HEK293T (cell line): ENCODE data around the gene CDH4.
A peak's percentile ranks its signal among the peaks of the same experiment; 100 is the strongest.

Experiments
- CTCF ChIA-PET: fragments of 350-600 bp; formaldehyde crosslinking; extraction: SDS; loops from one replicate; lab custom pipeline; 2021; ENCODE audit warnings: antibody characterized with exemption, inconsistent platforms; lab: Yijun Ruan, JAX
- POLR2A ChIA-PET: fragments of 350-600 bp; formaldehyde crosslinking; extraction: SDS; loops from one replicate; lab custom pipeline; 2020; ENCODE audit warnings: antibody characterized with exemption, inconsistent platforms; lab: Yijun Ruan, JAX
- DNase-seq: peaks from one replicate; pipeline ENCODE4 v3.0.0; 2012; ENCODE audit warnings: mixed read lengths; ENCODE audit errors: extremely low spot score
- ARNT ChIP-seq: fragments of 450-650 bp; IDR thresholded peaks from 2 replicates; pipeline ENCODE4 v1.6.1; 2017; ENCODE audit warnings: mild to moderate bottlenecking
- BHLHE40 ChIP-seq: fragments of 450-650 bp; IDR thresholded peaks from 2 replicates; pipeline ENCODE4 v1.6.1; 2016; ENCODE audit warnings: mild to moderate bottlenecking, moderate library complexity, borderline replicate concordance
- CTBP1 ChIP-seq: fragments of 450-650 bp; IDR thresholded peaks from 2 replicates; pipeline ENCODE4 v1.6.1; 2016; ENCODE audit warnings: borderline replicate concordance
- ELF4 ChIP-seq: fragments of 450-650 bp; IDR thresholded peaks from 2 replicates; pipeline ENCODE4 v1.6.1; 2017; ENCODE audit warnings: antibody characterized with exemption
- FOXA1 ChIP-seq: fragments of 450-650 bp; IDR thresholded peaks from 2 replicates; pipeline ENCODE4 v1.6.1; 2016; ENCODE audit warnings: mild to moderate bottlenecking
- FOXK2 ChIP-seq: fragments of 450-650 bp; IDR thresholded peaks from 2 replicates; pipeline ENCODE4 v1.6.1; 2016; ENCODE audit warnings: mild to moderate bottlenecking
- FOXM1 ChIP-seq: fragments of 450-650 bp; IDR thresholded peaks from 2 replicates; pipeline ENCODE4 v1.6.1; 2017; ENCODE audit warnings: mild to moderate bottlenecking, borderline replicate concordance
- HDGF ChIP-seq: fragments of 450-650 bp; IDR thresholded peaks from 2 replicates; pipeline ENCODE4 v1.6.1; 2017; ENCODE audit warnings: antibody characterized with exemption, borderline replicate concordance
- L3MBTL2 ChIP-seq: fragments of 450-650 bp; conservative IDR thresholded peaks from 2 replicates; pipeline ENCODE4 v1.6.1; 2016; ENCODE audit warnings: mild to moderate bottlenecking
- LEF1 ChIP-seq: fragments of 450-650 bp; IDR thresholded peaks from 2 replicates; pipeline ENCODE4 v1.6.1; 2017; ENCODE audit warnings: mild to moderate bottlenecking, borderline replicate concordance
- NFRKB ChIP-seq: fragments of 450-650 bp; IDR thresholded peaks from 2 replicates; pipeline ENCODE4 v1.6.1; 2016; ENCODE audit warnings: mild to moderate bottlenecking, moderate library complexity
- SP1 ChIP-seq: fragments of 450-650 bp; IDR thresholded peaks from 2 replicates; pipeline ENCODE4 v1.6.1; 2017
- SUZ12 ChIP-seq: fragments of 450-650 bp; IDR thresholded peaks from 2 replicates; pipeline ENCODE4 v1.6.1; 2016; ENCODE audit warnings: mild to moderate bottlenecking
- TARDBP ChIP-seq: fragments of 450-650 bp; IDR thresholded peaks from 2 replicates; pipeline ENCODE4 v1.6.1; 2016
- ZNF384 ChIP-seq: fragments of 450-650 bp; IDR thresholded peaks from 2 replicates; pipeline ENCODE4 v1.6.1; 2016
- TF ChIP-seq, protein P1 (sequence below): fragments of 450-650 bp; IDR thresholded peaks from 2 replicates; pipeline ENCODE4 v1.6.1; 2016

CDH4 gene

DNA sequence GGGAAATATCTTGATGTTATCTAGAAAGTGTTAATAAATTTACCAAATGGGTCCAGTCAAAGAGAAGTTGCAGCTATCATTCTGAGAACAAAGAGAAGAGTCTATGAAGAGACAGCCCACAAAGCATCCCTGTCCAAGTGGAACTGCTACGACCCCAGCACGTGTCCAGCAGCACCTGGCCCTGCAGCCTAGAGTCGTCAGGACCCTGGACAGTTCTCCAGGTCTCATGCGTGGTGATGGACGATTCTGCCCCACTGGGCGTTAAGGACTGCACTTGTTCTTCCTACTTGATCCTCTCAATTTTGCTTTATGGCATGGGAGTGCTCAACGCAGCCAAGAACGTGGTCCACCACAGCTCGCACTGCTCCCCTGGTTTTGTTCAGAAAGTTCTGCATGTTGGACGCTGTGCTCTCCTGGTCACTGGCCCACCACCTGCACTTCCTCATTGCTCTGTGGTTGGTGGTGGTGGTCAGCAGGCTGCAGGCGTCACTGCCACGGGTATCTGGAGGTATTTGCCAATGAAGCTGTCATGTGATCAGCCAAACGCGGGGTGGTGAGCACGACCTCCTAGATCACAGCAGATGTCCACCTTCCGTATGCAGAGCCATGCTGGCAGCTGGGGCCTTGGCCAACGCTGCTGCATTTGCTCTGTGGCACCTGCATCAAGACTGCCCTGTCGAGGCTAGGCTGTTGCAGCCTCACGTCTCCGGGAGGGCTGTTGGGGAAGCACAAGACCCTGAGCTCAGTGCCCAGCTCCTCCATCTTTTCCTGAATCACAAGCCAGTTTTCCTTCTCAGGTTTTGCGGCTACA lies 356.4 kb downstream of the CDH4 start:
- CTCF ChIA-PET: no interaction called here
- DNase-seq: peak; percentile 35
- POLR2A ChIA-PET: no interaction called here
- TF ChIP-seq ELF4 (no peak), ARNT (no peak), FOXK2 (no peak), CTBP1 (no peak), NFRKB (no peak), SP1 (no peak), TARDBP (no peak), BHLHE40 (no peak), FOXA1 (no peak), L3MBTL2 (no peak), FOXM1 (no peak), HDGF (no peak)
- TF ChIP-seq, protein P1, sequence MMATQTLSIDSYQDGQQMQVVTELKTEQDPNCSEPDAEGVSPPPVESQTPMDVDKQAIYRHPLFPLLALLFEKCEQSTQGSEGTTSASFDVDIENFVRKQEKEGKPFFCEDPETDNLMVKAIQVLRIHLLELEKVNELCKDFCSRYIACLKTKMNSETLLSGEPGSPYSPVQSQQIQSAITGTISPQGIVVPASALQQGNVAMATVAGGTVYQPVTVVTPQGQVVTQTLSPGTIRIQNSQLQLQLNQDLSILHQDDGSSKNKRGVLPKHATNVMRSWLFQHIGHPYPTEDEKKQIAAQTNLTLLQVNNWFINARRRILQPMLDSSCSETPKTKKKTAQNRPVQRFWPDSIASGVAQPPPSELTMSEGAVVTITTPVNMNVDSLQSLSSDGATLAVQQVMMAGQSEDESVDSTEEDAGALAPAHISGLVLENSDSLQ: no peak

DNA sequence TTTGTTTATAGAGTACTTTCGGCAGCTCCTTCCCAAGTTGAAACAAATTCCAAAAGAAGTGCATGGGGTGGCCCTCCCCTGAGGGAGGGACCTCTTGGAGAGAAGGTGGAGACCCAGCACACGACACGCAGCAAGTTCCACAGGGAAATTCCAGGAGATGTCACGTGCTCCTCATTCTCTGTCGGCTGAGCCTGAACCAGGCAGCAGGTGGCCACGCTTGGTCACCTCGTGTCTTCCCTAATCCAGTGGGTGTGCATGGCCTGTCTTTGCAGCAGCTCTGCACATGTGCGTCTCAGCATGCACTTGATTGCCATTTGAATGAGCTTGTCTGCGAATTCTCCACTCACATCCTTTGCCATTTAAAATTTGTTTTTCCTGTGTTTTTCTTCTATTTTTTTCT lies 357.4 kb downstream of the CDH4 start:
- ChIA-PET CTCF (no interaction called here), POLR2A (no interaction called here)
- TF ChIP-seq L3MBTL2: no peak
- TF ChIP-seq NFRKB: no peak
- no peak for TF ChIP-seq FOXM1
- TF ChIP-seq SP1: no peak
- no peak for TF ChIP-seq SUZ12
- TF ChIP-seq BHLHE40: no peak
- no peak for TF ChIP-seq CTBP1
- no peak for TF ChIP-seq LEF1
- no peak for TF ChIP-seq ARNT
- no peak for TF ChIP-seq FOXA1
- TF ChIP-seq FOXK2: no peak
- no peak for TF ChIP-seq ELF4
- no peak for DNase-seq

DNA sequence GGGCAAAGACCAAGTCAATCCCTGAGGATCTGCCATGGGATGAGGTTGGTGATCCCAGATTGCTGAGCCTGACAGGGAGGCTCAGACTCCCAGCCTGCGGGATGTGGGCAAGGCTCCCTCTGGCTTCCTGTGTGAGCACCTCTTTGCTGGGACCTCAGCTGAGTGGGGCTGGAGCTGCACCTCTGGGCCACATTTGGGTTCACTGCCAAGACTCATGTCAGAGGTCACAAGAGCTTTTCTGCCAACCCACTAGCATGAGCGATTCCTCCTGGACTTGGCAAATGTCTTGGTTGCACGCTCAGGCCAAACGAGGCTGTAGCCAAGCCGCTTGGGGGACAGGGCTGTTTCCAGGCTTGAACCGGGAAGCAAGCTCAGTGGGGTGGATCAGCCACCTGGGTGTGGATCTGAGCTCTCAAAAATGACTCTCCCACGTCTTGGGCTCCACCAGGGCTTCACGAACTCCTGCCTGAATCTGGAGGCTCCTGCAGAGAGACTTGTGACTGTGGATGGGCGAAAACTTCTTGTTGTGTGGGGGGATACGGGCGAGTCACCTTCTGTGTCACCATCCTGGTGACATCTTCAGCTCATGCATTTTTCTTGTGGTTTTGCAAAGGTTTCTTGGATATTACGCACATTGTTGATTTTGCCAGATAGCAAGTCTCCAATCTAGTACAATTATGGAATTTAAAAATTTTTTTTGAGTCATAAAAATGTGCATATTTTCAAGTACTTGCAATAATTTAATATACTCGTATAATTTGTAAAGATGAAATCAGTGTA lies 359.5 kb downstream of the CDH4 start:
- CTCF ChIA-PET: no interaction called here
- no peak for TF ChIP-seq CTBP1
- DNase-seq: no peak
- POLR2A ChIA-PET: no interaction called here

DNA sequence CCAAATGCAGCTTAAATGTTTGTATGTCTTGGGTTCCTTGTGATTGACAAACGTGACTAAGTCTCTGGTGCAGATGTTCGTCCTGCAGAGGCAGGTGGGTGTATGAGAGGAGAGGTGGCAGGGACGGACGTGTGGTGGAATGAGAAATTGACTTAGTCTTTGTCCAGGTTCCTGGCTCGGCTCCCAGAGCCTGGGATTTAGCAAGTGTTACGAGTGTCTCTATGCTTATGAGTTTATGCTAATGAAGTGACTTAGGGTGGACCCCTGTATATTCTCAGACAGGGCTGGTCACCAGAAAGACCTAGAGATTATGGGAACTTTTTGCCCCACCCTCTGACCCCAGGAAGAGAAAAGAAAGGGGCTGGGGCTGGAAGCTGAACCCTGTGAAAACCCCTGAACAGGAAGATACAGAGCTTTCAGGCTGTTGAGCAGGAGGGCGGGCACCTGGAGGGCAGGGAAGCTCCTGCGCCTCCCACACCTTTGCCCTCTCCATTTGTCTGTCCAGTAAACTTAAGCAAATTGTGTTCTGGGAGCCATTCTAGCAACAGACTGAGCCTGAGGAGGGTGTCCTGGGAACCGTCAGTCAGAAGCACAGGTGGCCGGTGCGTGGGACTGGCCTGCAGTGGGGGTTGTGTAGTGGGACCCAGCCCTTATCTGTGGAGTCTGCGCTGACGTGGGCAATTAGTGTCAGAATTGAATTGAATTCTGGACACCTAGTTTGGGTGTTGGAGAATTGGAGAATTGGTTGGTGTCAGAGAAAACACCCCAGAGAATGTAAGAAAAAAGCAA lies 362.1 kb downstream of the CDH4 start:
- TF ChIP-seq LEF1 (no peak), L3MBTL2 (no peak), NFRKB (no peak), SP1 (no peak), HDGF (no peak), BHLHE40 (no peak), FOXM1 (no peak), SUZ12 (no peak), CTBP1 (no peak), ELF4 (no peak), TARDBP (no peak), FOXA1 (no peak), ZNF384 (no peak), ARNT (no peak)
- TF ChIP-seq, protein P1: no peak
- POLR2A ChIA-PET: no interaction called here
- DNase-seq: no peak
- CTCF ChIA-PET: no interaction called here

DNA sequence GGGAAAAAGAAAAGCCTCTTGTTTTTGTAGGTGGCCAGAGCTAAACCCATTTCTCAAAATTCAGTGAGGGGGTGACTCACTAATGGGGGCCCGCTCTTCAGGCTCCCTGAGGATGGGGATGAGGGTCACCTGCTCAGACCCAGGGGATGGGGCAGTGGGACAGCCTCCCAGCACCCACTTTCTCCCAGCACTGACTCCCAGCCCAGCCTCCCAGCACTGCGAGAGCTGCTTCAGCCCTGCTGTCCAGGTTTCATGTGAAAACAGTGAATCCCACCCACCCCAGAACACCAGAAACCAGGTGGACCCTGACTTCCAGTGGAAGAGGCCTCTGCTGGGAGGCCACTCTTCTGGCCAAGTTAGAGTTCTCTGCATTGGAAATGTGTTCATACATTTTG lies 362.6 kb downstream of the CDH4 start:
- no peak for DNase-seq
- ChIA-PET CTCF (no interaction called here), POLR2A (no interaction called here)
- TF ChIP-seq SP1 (no peak), ZNF384 (no peak), TARDBP (no peak), L3MBTL2 (no peak), HDGF (no peak), LEF1 (no peak), ARNT (no peak), SUZ12 (no peak), CTBP1 (no peak), BHLHE40 (no peak), NFRKB (no peak), FOXM1 (no peak), ELF4 (no peak)
- TF ChIP-seq, protein P1: no peak
